Measurements from ENCODE around the gene NSF.

NSF gene

DNA sequence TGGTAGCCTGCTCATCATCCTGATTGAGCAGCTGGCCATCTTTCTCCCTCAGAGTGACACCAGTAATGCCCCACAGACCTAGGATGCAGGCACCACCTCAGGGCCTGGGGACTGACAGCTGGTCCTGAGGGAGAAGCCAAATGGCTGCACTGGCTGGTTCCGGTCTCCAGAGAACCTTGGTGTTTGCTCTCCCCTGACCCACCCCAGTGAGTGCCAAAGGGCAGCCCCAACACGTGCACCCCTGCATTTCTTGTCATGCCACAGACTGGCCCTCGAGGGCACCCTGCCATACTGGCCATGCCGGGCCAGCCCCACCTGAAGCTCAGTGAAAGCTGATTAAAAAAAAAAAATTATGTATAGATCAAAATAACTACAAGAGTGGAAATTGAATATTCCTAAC lies 127.5 kb downstream of the NSF start:
- Mint-ChIP-seq H3K27me3 (ENCODE audit: low read depth) (no peaks in the 10 kb centered on the region), H3K9me3 (no peaks in the 10 kb centered on the region), H3K4me3 (no peak overlapping the region), H3K4me1 (ENCODE audit: low read depth) (peaks cover 11% of the 10 kb centered on the region), H3K36me3 (ENCODE audit: low read depth) (peaks cover 9% of the 10 kb centered on the region), H3K27ac (no peak overlapping the region)
- DNase-seq (ENCODE audit: low spot score), result no peak

DNA sequence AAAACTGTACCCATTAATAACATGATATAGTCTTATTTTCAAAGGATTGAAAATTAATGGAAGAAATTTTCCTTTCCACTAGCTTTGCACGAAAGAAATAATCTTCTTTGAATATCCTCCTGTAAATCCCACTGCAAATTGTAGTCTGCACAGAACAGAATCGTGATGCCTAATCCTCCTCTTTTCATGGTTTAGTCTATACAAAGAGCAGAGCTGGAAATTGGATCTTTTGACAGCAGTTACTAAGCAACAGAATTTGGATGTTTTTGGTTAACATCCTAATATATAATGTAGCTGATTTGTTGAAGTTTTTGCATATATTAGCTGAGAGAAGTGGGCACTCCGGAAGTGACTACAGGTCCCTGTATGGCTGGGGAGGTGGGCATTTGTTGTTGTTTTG lies 129.4 kb downstream of the NSF start:
- no peak for DNase-seq (ENCODE audit: low spot score)
- peaks cover 3% of the 10 kb centered on the region for H3K36me3 Mint-ChIP-seq (ENCODE audit: low read depth)
- no peaks in the 10 kb centered on the region for H3K9me3 Mint-ChIP-seq
- no peaks in the 10 kb centered on the region for H3K4me1 Mint-ChIP-seq (ENCODE audit: low read depth)
- H3K4me3 Mint-ChIP-seq, result no peak overlapping the region
- no peaks in the 10 kb centered on the region for H3K27me3 Mint-ChIP-seq (ENCODE audit: low read depth)
- no peak overlapping the region for H3K27ac Mint-ChIP-seq

DNA sequence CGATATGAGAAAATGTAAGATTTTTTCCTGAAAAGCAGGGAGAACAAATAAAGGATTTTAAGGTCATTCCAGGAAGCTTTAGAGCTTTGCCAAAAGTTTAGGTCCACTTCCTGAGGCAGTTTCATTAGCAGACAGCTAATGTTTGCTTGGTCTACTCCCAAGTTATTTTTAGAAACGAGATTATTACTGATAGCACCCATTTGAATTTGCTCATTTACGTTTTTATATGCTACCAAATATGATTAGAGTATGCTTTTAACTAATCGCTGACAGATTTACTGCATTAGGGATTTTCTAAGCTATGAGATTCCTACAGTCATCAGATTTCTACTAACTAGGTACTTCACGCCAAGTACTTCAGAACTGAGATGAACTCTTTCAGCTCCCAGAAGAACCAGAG lies 129.9 kb downstream of the NSF start:
- H3K36me3 Mint-ChIP-seq (ENCODE audit: low read depth), result peaks cover 3% of the 10 kb centered on the region
- H3K4me3 Mint-ChIP-seq, result no peak overlapping the region

DNA sequence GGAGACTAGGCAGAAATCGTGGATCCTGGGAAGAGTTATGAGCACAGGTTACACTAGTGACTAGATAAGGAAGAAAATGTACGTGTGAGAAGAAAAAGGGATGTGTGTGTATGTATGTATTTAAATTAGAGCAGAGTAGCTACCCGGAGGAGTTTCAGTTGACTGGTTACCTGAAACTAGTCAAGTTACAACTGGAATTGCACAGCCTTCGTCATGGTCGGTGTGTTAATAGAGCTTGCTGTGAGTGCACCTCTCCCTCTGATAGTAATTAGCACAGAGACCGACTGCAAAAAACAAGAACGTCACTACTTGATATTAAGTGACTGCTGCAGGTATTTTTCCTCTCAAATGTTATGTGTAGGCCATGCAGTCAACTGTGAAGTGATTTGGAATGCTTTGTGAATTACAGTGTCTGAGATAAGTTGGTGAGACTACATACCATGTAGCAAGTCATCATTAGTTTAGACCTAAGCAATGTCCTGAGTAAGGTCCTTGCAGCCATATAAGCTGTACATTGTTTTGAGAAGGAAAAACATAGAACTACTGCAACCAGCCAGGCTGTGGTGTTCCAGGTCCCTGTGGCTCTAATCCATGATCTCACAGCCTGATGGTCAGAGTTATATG lies 132.3 kb downstream of the NSF start:
- Mint-ChIP-seq H3K27ac (no peak overlapping the region), H3K36me3 (ENCODE audit: low read depth) (no peaks in the 10 kb centered on the region), H3K27me3 (ENCODE audit: low read depth) (no peaks in the 10 kb centered on the region), H3K4me1 (ENCODE audit: low read depth) (no peaks in the 10 kb centered on the region), H3K4me3 (no peak overlapping the region), H3K9me3 (no peaks in the 10 kb centered on the region)
- DNase-seq (ENCODE audit: low spot score), result no peak

More for the DNA sequence above, 129.9 kb downstream of the NSF start:
- DNase-seq (ENCODE audit: low spot score), result no peak
- Mint-ChIP-seq H3K27ac (no peak overlapping the region), H3K9me3 (no peaks in the 10 kb centered on the region), H3K27me3 (ENCODE audit: low read depth) (no peaks in the 10 kb centered on the region), H3K4me1 (ENCODE audit: low read depth) (no peaks in the 10 kb centered on the region)

GRCh38 chr17:46726206-46726605 lies 135.7 kb downstream of the NSF start:
- H3K36me3 Mint-ChIP-seq (ENCODE audit: low read depth), result peaks cover 2% of the 10 kb centered on the region
- H3K4me1 Mint-ChIP-seq (ENCODE audit: low read depth), result no peaks in the 10 kb centered on the region
- no peak for DNase-seq (ENCODE audit: low spot score)
- H3K9me3 Mint-ChIP-seq, result no peaks in the 10 kb centered on the region
- no peak overlapping the region for H3K27ac Mint-ChIP-seq
- H3K27me3 Mint-ChIP-seq (ENCODE audit: low read depth), result no peaks in the 10 kb centered on the region
- no peak overlapping the region for H3K4me3 Mint-ChIP-seq

DNA sequence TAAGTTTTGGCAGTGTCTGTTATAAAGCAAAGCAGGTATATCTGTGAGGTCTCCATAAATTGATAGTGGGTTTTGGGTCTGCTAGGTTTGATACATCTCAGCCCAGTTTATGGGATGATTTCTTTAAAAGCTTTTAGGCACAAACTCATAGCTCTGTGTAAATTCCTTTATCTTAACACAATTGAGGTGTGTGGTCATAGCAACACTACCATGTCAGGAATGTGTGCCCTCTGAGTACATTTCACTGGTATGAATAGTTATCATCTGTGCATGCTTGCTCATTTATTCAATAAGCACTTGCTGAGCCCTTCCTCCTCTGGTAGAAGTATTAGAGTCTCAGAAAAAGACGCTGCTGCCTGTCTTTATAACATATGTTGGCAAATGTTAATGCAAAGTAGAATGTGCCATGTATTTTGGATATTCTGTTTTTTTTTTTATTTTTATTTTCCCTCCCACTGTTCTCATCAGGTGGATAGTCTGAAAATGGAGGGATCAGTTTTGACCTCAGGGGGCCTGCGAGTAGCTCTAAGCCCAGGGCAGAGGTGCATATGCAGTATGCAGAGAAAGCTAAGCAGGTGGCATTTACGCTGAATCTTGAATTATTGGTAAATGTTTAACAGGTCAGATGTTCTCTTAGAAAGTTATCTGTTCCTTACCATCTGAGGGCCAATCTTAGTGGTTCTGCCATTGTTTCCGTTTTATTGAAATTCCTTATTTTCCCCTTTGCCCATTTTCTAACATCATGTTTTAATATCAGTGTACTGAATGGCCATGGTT lies 137.3 kb downstream of the NSF start:
- no peak overlapping the region for H3K27ac Mint-ChIP-seq
- DNase-seq (ENCODE audit: low spot score), result no peak
- peaks cover 5% of the 10 kb centered on the region for H3K36me3 Mint-ChIP-seq (ENCODE audit: low read depth)
- no peaks in the 10 kb centered on the region for H3K4me1 Mint-ChIP-seq (ENCODE audit: low read depth)
- H3K4me3 Mint-ChIP-seq, result no peak overlapping the region
- H3K9me3 Mint-ChIP-seq, result no peaks in the 10 kb centered on the region
- no peaks in the 10 kb centered on the region for H3K27me3 Mint-ChIP-seq (ENCODE audit: low read depth)

DNA sequence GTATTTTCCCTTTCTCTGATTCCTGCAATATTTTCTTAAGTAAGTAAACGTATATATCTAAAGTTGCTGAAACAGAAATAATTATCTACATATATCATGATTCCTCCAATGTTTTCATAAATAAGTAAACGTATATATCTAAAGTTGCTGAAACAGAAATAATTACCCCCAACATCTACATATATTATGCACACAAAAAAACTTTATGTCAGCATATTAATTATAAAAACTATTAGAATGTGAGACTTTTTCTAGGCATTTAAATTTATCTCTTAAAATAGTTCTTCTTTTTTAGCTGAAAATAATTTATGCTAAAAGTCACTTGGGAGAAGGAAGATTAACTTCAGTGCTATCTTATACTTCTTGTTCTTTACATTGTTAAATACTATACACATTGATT lies 139.6 kb downstream of the NSF start:
- H3K4me1 Mint-ChIP-seq (ENCODE audit: low read depth), result no peaks in the 10 kb centered on the region
- no peak overlapping the region for H3K4me3 Mint-ChIP-seq
- H3K9me3 Mint-ChIP-seq, result no peaks in the 10 kb centered on the region
- no peaks in the 10 kb centered on the region for H3K27me3 Mint-ChIP-seq (ENCODE audit: low read depth)
- peaks cover 5% of the 10 kb centered on the region for H3K36me3 Mint-ChIP-seq (ENCODE audit: low read depth)
- H3K27ac Mint-ChIP-seq, result no peak overlapping the region
- no peak for DNase-seq (ENCODE audit: low spot score)

- no peak for DNase-seq (ENCODE audit: low spot score)
- no peak overlapping the region for H3K27ac Mint-ChIP-seq
- no peak overlapping the region for H3K4me3 Mint-ChIP-seq
- H3K27me3 Mint-ChIP-seq (ENCODE audit: low read depth), result no peaks in the 10 kb centered on the region
- peaks cover 5% of the 10 kb centered on the region for H3K36me3 Mint-ChIP-seq (ENCODE audit: low read depth)
- H3K9me3 Mint-ChIP-seq, result no peaks in the 10 kb centered on the region
- no peaks in the 10 kb centered on the region for H3K4me1 Mint-ChIP-seq (ENCODE audit: low read depth)
Measured at GRCh38 chr17:46730679-46731078, 140.2 kb downstream of the NSF start.

- DNase-seq (ENCODE audit: low spot score), result no peak
- Mint-ChIP-seq H3K27ac (no peak overlapping the region), H3K4me3 (no peak overlapping the region), H3K27me3 (ENCODE audit: low read depth) (no peaks in the 10 kb centered on the region), H3K36me3 (ENCODE audit: low read depth) (peaks cover 5% of the 10 kb centered on the region), H3K4me1 (ENCODE audit: low read depth) (no peaks in the 10 kb centered on the region), H3K9me3 (no peaks in the 10 kb centered on the region)
Measured at GRCh38 chr17:46732160-46732559, 141.7 kb downstream of the NSF start.

DNA sequence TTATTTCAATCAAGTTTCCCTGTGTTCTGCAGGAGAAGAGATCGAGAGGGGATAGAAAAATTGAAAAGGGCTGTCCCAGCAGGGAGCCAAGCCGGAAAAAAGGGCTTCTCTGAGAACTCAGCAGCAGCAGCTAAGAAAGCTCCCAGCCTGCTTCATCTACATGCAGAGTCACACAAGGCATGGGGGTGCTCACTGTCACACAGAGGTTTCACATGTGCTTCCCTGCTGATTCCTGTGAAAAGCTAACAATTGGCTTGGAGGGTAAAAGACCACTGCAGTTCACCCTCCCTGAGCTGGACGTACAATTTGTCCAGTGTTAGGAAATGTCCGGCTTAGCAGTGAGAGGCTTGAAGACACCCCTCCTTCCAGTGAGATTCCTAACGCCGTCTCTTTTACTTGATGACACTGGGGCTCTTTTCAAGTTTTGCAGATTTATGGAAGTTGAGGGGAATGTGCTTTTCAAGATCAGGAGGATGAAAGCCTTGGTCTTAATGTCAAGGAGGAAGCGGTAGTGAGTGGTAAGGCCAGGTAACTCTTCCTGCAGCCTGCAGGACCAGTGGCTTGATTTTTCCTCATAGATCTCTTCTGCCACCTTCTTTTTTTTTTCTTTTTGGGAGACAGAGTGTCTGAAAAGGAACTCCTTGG lies 142.4 kb downstream of the NSF start:
- DNase-seq (ENCODE audit: low spot score), result no peak
- Mint-ChIP-seq H3K27ac (no peak overlapping the region), H3K27me3 (ENCODE audit: low read depth) (no peaks in the 10 kb centered on the region), H3K9me3 (no peaks in the 10 kb centered on the region), H3K4me1 (ENCODE audit: low read depth) (no peaks in the 10 kb centered on the region), H3K4me3 (no peak overlapping the region), H3K36me3 (ENCODE audit: low read depth) (peaks cover 7% of the 10 kb centered on the region)

DNA sequence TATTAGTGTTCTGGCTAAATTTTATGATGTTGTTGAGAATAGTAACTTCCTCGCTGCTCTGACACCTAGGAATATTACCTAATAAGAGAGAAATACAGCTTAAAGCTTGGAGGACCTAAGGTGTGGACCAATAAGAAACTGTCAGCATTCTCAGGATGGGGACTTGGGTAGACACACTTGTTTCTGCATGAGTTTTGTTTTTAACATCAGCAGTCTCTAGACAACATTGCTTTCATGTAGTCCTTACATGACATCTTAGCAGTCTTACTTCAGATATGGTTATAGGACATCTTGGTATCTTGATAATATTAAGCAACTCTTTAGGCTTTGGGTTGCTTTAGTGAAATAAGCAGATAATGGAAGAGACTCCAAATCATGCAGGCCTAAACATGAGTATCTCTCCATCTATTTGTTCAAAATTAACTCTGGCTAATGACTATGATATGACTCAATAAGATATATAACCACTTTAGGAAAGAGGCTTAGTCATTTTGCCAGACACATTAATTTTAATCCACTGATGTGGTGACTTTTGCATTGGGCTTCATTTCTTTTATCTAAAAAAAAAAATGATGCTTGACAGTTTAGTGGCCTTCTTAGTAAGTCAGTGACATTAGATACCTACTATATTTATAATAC lies 143.5 kb downstream of the NSF start:
- Mint-ChIP-seq H3K4me3 (no peak overlapping the region), H3K27me3 (ENCODE audit: low read depth) (no peaks in the 10 kb centered on the region), H3K36me3 (ENCODE audit: low read depth) (peaks cover 7% of the 10 kb centered on the region), H3K9me3 (no peaks in the 10 kb centered on the region), H3K4me1 (ENCODE audit: low read depth) (no peaks in the 10 kb centered on the region), H3K27ac (no peak overlapping the region)
- DNase-seq (ENCODE audit: low spot score), result no peak

GRCh38 chr17:46736100-46736499 lies 145.6 kb downstream of the NSF start:
- H3K27me3 Mint-ChIP-seq (ENCODE audit: low read depth), result no peaks in the 10 kb centered on the region
- DNase-seq (ENCODE audit: low spot score), result no peak
- H3K4me1 Mint-ChIP-seq (ENCODE audit: low read depth), result no peaks in the 10 kb centered on the region
- no peak overlapping the region for H3K27ac Mint-ChIP-seq
- H3K4me3 Mint-ChIP-seq, result no peak overlapping the region
- peaks cover 5% of the 10 kb centered on the region for H3K36me3 Mint-ChIP-seq (ENCODE audit: low read depth)
- H3K9me3 Mint-ChIP-seq, result no peaks in the 10 kb centered on the region

DNA sequence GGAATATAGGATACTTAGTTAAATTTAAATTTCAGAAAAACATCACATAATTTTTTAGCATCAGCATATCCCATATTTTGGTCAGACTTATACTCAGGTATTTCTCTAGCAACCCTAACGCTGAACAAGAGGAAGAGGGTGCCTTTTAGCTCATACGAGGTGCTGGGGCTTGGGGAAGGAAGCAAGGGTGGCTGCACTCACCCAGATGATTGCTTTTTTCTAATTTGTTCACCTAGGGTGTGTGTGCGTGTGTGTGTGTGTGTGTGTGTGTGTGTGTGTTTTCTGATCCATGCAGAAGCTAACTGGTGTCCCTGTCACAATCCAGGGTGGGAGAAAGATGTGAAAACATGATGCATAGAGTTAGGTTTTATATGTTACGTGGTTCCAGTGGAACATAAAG lies 146.9 kb downstream of the NSF start:
- DNase-seq (ENCODE audit: low spot score), result no peak
- Mint-ChIP-seq H3K4me1 (ENCODE audit: low read depth) (no peaks in the 10 kb centered on the region), H3K27ac (no peak overlapping the region), H3K4me3 (no peak overlapping the region), H3K36me3 (ENCODE audit: low read depth) (peaks cover 2% of the 10 kb centered on the region), H3K9me3 (no peaks in the 10 kb centered on the region), H3K27me3 (ENCODE audit: low read depth) (no peaks in the 10 kb centered on the region)

DNA sequence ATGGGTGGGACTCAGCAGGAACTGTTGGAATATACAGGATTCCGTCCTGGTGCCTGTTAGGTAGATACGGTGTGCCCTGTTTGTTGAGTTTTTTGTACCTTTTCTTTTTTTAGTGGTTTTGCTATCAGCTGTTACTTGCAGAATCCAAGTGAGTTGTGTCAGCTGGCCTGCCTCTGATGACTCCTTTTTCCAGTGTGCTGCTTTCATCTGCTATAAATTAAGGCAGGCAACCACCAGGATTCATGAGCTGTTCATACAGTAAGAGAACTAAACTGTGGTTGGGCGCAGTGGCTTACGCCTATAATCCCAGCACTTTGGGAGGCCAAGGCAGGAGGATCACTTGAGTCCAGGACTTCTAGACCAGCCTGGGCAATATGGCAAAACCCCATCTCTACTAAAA lies 148.1 kb downstream of the NSF start:
- Mint-ChIP-seq H3K4me1 (ENCODE audit: low read depth) (no peaks in the 10 kb centered on the region), H3K9me3 (no peaks in the 10 kb centered on the region), H3K36me3 (ENCODE audit: low read depth) (peaks cover 2% of the 10 kb centered on the region), H3K27me3 (ENCODE audit: low read depth) (no peaks in the 10 kb centered on the region), H3K27ac (no peak overlapping the region), H3K4me3 (no peak overlapping the region)
- no peak for DNase-seq (ENCODE audit: low spot score)
